Measurements from ENCODE around the gene ARMH1.

Gene ARMH1

DNA sequence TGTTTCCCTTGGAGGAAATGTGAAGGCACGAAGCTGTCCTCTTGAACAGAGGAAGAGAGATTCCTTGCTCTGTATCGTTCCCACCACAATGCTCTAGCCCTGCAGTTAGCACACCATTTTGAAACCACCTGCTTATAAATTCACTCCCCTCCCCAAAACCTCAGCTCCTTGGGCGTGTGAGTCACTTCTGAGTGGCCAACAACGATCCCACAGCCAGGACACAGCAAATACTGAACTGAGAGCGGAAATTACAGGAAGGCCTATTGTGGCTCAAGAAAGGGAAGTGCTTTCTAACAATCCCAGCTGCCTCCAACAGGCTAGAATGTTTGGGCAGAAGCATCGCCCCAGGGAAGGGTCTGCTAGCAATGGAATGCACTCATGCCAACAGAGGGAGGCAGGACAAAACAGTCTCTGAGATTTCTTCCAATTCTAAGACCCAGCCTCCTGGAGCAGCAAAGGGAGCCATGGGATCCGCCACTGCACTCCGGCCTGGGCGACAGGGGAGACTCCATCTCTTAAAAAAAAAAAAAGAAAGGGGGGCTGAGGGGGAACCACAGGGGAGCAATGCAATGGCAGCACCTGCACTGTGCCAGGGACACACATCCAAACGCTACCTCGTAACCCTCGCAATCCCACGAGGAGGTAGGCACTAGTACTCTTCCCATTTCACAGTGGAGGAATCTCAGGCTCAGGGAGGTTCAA is 2.1 kb upstream of the ARMH1 start:
- FAIRE-seq (no peak), DNase-seq (ENCODE audit: insufficient read length, low spot score) (no peak)
- TF ChIP-seq, protein P1, sequence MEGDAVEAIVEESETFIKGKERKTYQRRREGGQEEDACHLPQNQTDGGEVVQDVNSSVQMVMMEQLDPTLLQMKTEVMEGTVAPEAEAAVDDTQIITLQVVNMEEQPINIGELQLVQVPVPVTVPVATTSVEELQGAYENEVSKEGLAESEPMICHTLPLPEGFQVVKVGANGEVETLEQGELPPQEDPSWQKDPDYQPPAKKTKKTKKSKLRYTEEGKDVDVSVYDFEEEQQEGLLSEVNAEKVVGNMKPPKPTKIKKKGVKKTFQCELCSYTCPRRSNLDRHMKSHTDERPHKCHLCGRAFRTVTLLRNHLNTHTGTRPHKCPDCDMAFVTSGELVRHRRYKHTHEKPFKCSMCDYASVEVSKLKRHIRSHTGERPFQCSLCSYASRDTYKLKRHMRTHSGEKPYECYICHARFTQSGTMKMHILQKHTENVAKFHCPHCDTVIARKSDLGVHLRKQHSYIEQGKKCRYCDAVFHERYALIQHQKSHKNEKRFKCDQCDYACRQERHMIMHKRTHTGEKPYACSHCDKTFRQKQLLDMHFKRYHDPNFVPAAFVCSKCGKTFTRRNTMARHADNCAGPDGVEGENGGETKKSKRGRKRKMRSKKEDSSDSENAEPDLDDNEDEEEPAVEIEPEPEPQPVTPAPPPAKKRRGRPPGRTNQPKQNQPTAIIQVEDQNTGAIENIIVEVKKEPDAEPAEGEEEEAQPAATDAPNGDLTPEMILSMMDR (IDR thresholded peaks at IDR 0.05; ENCODE audit: insufficient read depth, missing control alignments) = no peak

DNA sequence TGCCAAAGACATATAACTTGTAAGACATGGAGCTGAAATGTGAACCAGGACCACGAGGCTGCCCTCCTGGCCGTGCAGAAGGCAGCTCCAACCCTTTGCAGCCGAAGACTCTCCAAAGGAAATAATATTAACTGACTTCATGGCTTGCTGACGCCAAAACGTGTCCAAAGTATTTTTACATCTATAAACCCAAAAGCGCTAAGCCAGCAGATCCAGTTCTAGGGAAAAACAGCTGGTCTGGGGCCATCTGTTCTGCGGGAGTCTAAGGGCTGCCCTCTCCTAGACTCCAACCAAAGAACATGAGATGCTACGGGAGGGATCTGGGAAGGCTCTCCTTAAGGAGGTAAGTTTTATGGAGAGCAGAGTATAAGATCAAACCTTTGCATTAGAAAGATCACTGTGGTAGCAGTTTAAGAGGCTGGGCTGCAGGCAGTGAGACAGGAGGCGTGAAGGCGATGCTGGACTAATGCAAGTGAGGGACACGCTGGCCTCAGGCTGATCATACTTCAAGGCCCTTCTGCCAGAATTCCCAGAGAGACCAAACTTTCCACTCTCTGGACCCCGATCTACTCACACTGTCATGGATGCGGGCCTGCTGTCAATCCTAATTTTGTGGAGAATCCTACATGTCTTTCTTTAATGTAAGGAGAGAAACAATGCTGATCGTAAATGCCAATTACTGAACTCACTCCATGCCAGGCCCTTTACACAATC is 1.4 kb upstream of the ARMH1 start:
- DNase-seq (ENCODE audit: insufficient read length, low spot score) = no peak
- FAIRE-seq = no peak
- TF ChIP-seq, protein P1 (IDR thresholded peaks at IDR 0.05; ENCODE audit: insufficient read depth, missing control alignments) = no peak

DNA sequence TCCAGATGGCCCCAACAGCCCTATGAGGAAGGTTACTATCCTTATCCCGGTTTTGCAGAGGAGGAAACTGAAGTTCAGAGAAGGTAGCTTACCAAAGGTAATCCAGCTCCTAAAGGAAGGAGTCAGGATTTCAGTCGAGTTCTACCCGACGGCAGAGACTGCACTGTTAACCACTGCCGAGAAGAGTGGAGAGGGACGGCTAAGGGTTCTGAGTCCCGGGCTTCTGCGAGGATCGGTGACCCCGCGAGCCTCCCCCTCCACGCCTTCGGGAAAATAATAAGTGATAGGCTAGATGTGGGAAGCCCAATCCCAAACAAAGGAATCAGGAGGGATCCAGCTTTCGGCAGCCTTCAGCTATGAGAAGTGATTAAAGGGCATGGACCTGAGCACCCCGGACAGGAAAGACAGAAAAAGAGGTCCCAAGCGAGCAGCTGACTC is 820 bp upstream of the ARMH1 start:
- TF ChIP-seq, protein P1 (IDR thresholded peaks at IDR 0.05; ENCODE audit: insufficient read depth, missing control alignments) = no peak
- FAIRE-seq (no peak), DNase-seq (ENCODE audit: insufficient read length, low spot score) (no peak)

DNA sequence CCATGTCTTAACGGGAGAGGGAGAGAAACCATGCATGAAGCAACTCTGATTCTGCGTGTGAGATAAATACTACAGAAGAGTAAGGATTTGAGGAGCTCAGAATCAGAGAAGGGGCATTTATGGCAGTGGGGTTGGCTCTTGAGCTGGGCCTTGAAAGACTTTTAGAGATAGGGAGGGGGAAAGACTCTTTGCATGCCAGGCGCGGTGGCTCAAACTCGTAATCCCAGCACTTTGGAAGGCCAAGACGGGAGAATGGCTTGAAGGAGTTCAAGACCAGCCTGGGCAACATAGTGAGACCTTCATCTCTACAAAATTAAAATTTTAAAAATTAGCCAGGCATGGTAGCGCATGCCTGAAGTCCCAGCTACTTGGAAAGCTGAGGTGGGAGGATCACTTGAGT is 672 bp downstream of the ARMH1 start:
- TF ChIP-seq, protein P1 (IDR thresholded peaks at IDR 0.05; ENCODE audit: insufficient read depth, missing control alignments) = no peak
- no peak for FAIRE-seq

DNA sequence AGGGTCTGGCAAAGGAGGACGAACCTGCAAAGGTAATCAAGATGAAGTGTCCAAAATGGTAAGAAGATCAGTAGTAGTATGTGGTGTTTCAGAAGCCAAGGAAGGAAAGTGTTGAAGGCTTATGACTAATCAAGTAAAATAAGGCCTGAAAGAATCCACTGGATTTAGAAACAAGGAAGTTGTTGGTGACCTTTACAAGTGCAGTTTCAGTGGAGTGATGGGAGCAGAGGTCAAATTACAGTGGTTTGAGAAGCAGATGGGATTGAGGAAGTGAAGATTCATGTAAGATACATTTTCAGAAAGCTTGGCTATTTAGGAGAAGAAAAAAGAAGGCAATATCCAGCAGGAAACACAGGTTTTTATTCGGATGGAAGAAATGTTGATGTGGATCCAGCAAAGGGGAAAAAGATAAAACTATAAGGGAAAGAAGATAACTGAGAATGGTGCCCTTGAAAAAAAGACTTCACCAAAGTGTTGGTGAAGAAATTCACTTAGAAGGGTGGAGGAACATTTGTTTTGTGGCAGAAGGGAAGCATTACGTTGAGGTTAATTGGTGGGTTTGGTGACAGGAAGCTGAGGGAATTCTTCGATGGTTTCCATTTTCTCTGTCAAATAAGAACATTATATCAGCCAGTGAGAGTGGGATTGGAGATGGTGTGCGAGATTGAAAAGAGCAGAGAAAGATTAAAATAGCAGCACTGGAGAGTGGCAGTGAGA is 2.1 kb downstream of the ARMH1 start:
- FAIRE-seq (no peak), DNase-seq (ENCODE audit: insufficient read length, low spot score) (no peak)
- TF ChIP-seq, protein P1 (IDR thresholded peaks at IDR 0.05; ENCODE audit: insufficient read depth, missing control alignments) = no peak

More for the DNA sequence above, 672 bp downstream of the ARMH1 start:
- DNase-seq (ENCODE audit: insufficient read length, low spot score) = no peak

DNA sequence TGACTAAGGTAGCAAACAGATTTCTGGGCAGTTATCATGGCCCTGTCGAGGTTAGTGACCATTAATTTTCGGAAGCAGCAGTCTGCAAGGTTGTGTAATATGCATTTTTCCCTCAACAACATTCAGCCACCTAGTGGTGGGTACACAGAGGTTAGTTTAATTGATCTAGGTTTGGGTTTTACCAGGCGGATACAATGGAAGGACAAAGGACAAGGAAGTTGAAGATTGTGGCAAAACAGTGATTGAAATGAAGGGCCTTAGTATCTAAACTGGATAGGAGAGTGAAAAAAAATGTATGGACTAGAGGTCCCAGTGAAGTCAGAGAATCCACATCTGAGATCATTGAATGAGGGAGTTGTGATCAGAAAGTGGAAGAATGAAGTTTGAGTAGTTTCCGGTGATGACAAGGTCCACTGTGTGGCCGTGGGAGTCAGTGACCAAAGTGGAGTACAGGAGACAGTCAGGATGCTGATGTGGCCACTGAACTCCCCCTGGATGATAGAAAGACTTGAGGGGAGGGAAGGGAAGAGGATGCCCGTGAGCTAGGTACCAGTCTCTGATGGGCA is 2.8 kb downstream of the ARMH1 start:
- no peak for FAIRE-seq
- DNase-seq (ENCODE audit: insufficient read length, low spot score) = no peak
- TF ChIP-seq, protein P1 (IDR thresholded peaks at IDR 0.05; ENCODE audit: insufficient read depth, missing control alignments) = peak; percentile 55
